Hepatocyte (in vitro differentiated cells): ENCODE data around the gene CSH2. TPM values are rescaled to one million over a fixed set of nuclear protein-coding genes. Genes with fewer than 3 reads are reported as not detected.
A peak's percentile ranks its signal among the peaks of the same experiment; 100 is the strongest.

Source experiments
- DNase-seq: peaks from one replicate; pipeline ENCODE4 v3.0.0-alpha.2; 2016; ENCODE audit warnings: low spot score
- H2AFZ ChIP-seq: fragments of 200-600 bp; sonication (generic); 2 replicates; pipeline ENCODE4 v1.6.0; 2016; ENCODE audit warnings: antibody characterized with exemption, mild to moderate bottlenecking
- H3K27ac ChIP-seq: fragments of 200-600 bp; sonication (generic); 2 replicates; pipeline ENCODE4 v1.5.1; 2016; ENCODE audit warnings: mild to moderate bottlenecking
- H3K27me3 ChIP-seq: fragments of 200-600 bp; sonication (generic); 2 replicates; pipeline ENCODE4 v1.6.1; 2016
- H3K36me3 ChIP-seq: fragments of 200-600 bp; sonication (generic); replicated peaks from 2 replicates; pipeline ENCODE4 v1.5.1; 2016; ENCODE audit warnings: low read depth; ENCODE audit not compliant: insufficient read depth
- H3K4me1 ChIP-seq: fragments of 200-600 bp; sonication (generic); 2 replicates; pipeline ENCODE4 v1.5.1; 2016; ENCODE audit warnings: mild to moderate bottlenecking, moderate library complexity; ENCODE audit not compliant: insufficient read depth
- H3K4me2 ChIP-seq: fragments of 200-600 bp; sonication (generic); 2 replicates; pipeline ENCODE4 v1.6.0; 2016
- H3K4me3 ChIP-seq: fragments of 200-600 bp; sonication (generic); 2 replicates; pipeline ENCODE4 v1.5.1; 2016; ENCODE audit warnings: mild to moderate bottlenecking
- H3K79me2 ChIP-seq: fragments of 200-600 bp; sonication (generic); 2 replicates; pipeline ENCODE4 v1.6.0; 2017; ENCODE audit warnings: mild to moderate bottlenecking
- H3K9me2 ChIP-seq: fragments of 200-600 bp; sonication (generic); replicated peaks from 2 replicates; pipeline ENCODE4 v1.6.0; 2017; ENCODE audit warnings: mild to moderate bottlenecking; ENCODE audit not compliant: insufficient read depth
- H3K9me3 ChIP-seq: fragments of 200-600 bp; sonication (generic); 2 replicates; pipeline ENCODE4 v1.5.1; 2016; ENCODE audit warnings: low read depth, mild to moderate bottlenecking
- H4K20me1 ChIP-seq: fragments of 200-600 bp; sonication (generic); 2 replicates; pipeline ENCODE4 v1.6.0; 2016; ENCODE audit warnings: mild to moderate bottlenecking; ENCODE audit not compliant: insufficient read depth, poor library complexity, severe bottlenecking
- CTCF ChIP-seq: fragments of 200-600 bp; sonication (generic); IDR thresholded peaks from 2 replicates; pipeline ENCODE4 v1.5.1; 2016; ENCODE audit warnings: antibody characterized with exemption, mild to moderate bottlenecking; ENCODE audit not compliant: poor library complexity
- EZH2 ChIP-seq: fragments of 200-600 bp; sonication (generic); IDR thresholded peaks from 2 replicates; pipeline ENCODE4 v1.6.1; 2016; ENCODE audit warnings: antibody characterized with exemption, mild to moderate bottlenecking, borderline replicate concordance
- EZH2phosphoT487 ChIP-seq: fragments of 200-600 bp; sonication (generic); IDR thresholded peaks from one replicate; pipeline ENCODE4 v1.6.1; 2018; ENCODE audit warnings: antibody characterized with exemption, mild to moderate bottlenecking, low read depth, moderate library complexity; ENCODE audit not compliant: unreplicated experiment, severe bottlenecking
- WGBS: methylation state at CpG from one replicate; pipeline ENCODE4 v1.1.6; 2016; ENCODE audit warnings: low lambda C conversion rate; ENCODE audit errors: missing lambda C conversion rate; 5-methylcytosine and 5-hydroxymethylcytosine counted together
- polyA plus RNA-seq: library from polyadenylated mRNA; unstranded; fragments of >200 nt; fragmentation: Nextera tagmentation; extraction: Ambion mirVana; gene quantifications from 2 replicates; pipeline ENCODE4 v1.2.1, GENCODE V29; 2016
- total RNA-seq: library from RNA; depleted of rRNA; stranded (reverse); fragments of >200 nt; gene quantifications from 2 replicates; pipeline ENCODE4 v1.2.3, GENCODE V29; 2014

Gene CSH2
- total and polyA plus RNA-seq, 2 experiments from 2014 or later = 1.4 TPM; not detected in 1

- H2AFZ ChIP-seq = no peak overlapping the region
- TF ChIP-seq CTCF = no peak
- TF ChIP-seq EZH2phosphoT487 = no peak
- no peak for TF ChIP-seq EZH2
- no peak overlapping the region for H3K4me2 ChIP-seq
- no peaks in the 10 kb centered on the region for H4K20me1 ChIP-seq
- H3K4me3 ChIP-seq = no peak overlapping the region
- H3K27ac ChIP-seq = no peak overlapping the region
- no peaks in the 10 kb centered on the region for H3K79me2 ChIP-seq
- no peak for DNase-seq
- no peaks in the 10 kb centered on the region for H3K36me3 ChIP-seq
- no peaks in the 10 kb centered on the region for H3K9me2 ChIP-seq
- H3K4me1 ChIP-seq = no peaks in the 10 kb centered on the region
- peaks cover 7% of the 10 kb centered on the region for H3K27me3 ChIP-seq
- no peaks in the 10 kb centered on the region for H3K9me3 ChIP-seq
- WGBS = 96% methylated on average over 7 of the region's 7 CpGs
Measured at GRCh38 chr17:63914471-63914870, 41.0 kb upstream of the CSH2 start.

GRCh38 chr17:63911657-63912100, 38.2 kb upstream of the CSH2 start:
- Histone ChIP-seq H3K27ac (no peak overlapping the region), H3K27me3 (peaks cover 3% of the 10 kb centered on the region), H3K79me2 (no peaks in the 10 kb centered on the region), H3K9me2 (no peaks in the 10 kb centered on the region), H3K4me3 (no peak overlapping the region), H3K4me1 (no peaks in the 10 kb centered on the region), H2AFZ (no peak overlapping the region), H3K9me3 (no peaks in the 10 kb centered on the region), H3K4me2 (no peak overlapping the region), H3K36me3 (no peaks in the 10 kb centered on the region), H4K20me1 (no peaks in the 10 kb centered on the region)
- peak; percentile 48 for DNase-seq
- 49% methylated on average over 7 of the region's 8 CpGs for WGBS
- TF ChIP-seq CTCF = peak; percentile 80
- TF ChIP-seq EZH2phosphoT487 = no peak

- H3K27ac ChIP-seq = no peak within 1 kb of the TSS
- H3K9me3 ChIP-seq = no peaks in the 10 kb centered on the region
- H4K20me1 ChIP-seq = no peaks in the 10 kb centered on the region
- no peaks in the 10 kb centered on the region for H3K9me2 ChIP-seq
- H2AFZ ChIP-seq = no peak within 1 kb of the TSS
- H3K4me1 ChIP-seq = no peaks in the 10 kb centered on the region
- H3K27me3 ChIP-seq = peaks cover 3% of the 10 kb centered on the region
- 74% methylated on average over 15 of the region's 15 CpGs for WGBS
- no peak for DNase-seq
- H3K4me2 ChIP-seq = no peak within 1 kb of the TSS
- H3K4me3 ChIP-seq = no peak within 1 kb of the TSS
- no peaks in the 10 kb centered on the region for H3K79me2 ChIP-seq
- no peak for TF ChIP-seq EZH2
- TF ChIP-seq CTCF = no peak
- no peak for TF ChIP-seq EZH2phosphoT487
- H3K36me3 ChIP-seq = no peaks in the 10 kb centered on the region
Measured at GRCh38 chr17:63911041-63911635, 37.7 kb upstream of the CSH2 start, which contains the start of gene CSHL1. Gene CSHL1 (minus strand): TSS chr17:63911258. CDS start chr17:63911196, 62 bp downstream.
